NCI-H524 (cell line): ENCODE results near the gene SCCPDH.

ENCODE experiments used
- DNase-seq, 2 experiments: peaks; one replicate each; lab custom pipeline; 2025; lab: John Stamatoyannopoulos, UW

The SCCPDH gene

GRCh38 chr1:246753670-246754535 lies 29.7 kb downstream of the SCCPDH start:
- DNase-seq: peak; percentile 21 to 58

GRCh38 chr1:246755419-246755818 lies 31.2 kb downstream of the SCCPDH start:
- DNase-seq: no peak

- peak; percentile 13 to 61 for DNase-seq
These were observed 36.5 kb downstream of the SCCPDH start for GRCh38 chr1:246760422-246761347.

- no peak for DNase-seq
These were observed 37.2 kb downstream of the SCCPDH start for GRCh38 chr1:246761396-246761795.

- no peak for DNase-seq
These were observed 41.3 kb downstream of the SCCPDH start for GRCh38 chr1:246765521-246765920.

- no peak for DNase-seq
These were observed 44.3 kb downstream of the SCCPDH start for GRCh38 chr1:246768403-246769020.

GRCh38 chr1:246769306-246769705 lies 45.1 kb downstream of the SCCPDH start:
- DNase-seq: no peak

GRCh38 chr1:246771366-246771765 lies 47.2 kb downstream of the SCCPDH start:
- no peak for DNase-seq

- no peak for DNase-seq
These were observed 48.5 kb downstream of the SCCPDH start for GRCh38 chr1:246772686-246773085.

- no peak for DNase-seq
These were observed 49.0 kb downstream of the SCCPDH start for GRCh38 chr1:246773213-246773641.

- DNase-seq: no peak
These were observed 51.5 kb downstream of the SCCPDH start for GRCh38 chr1:246775531-246776385.

- no peak for DNase-seq
These were observed 52.7 kb downstream of the SCCPDH start for GRCh38 chr1:246776923-246777322.

- no peak for DNase-seq
These were observed 54.5 kb downstream of the SCCPDH start for GRCh38 chr1:246778663-246779062.

GRCh38 chr1:246779561-246780175 lies 55.5 kb downstream of the SCCPDH start:
- DNase-seq: no peak

- DNase-seq: no peak
These were observed 56.1 kb downstream of the SCCPDH start for GRCh38 chr1:246780264-246780663.

- DNase-seq: no peak
These were observed 57.0 kb downstream of the SCCPDH start for GRCh38 chr1:246781212-246781611.

GRCh38 chr1:246782120-246782900 lies 58.1 kb downstream of the SCCPDH start:
- no peak for DNase-seq

- DNase-seq: no peak
These were observed 60.6 kb downstream of the SCCPDH start for GRCh38 chr1:246784621-246785493.

GRCh38 chr1:246785494-246786111 lies 61.4 kb downstream of the SCCPDH start:
- no peak for DNase-seq
